GM19468 (cell line): ENCODE measurements around the gene DET1.
A peak's percentile ranks its signal among the peaks of the same experiment; 100 is the strongest.
"Not testable (repeated sequence)": the region's sequence is repeated elsewhere in the genome, so short reads cannot be mapped to it uniquely, and the experiment has no call there.

Experiments used
- ATAC-seq: cut with Tn5 transposase; IDR thresholded peaks from one replicate; pipeline ENCODE4 v1.9.1; 2021; ENCODE audit warnings: mild to moderate bottlenecking, moderate library complexity, moderate number of reproducible peaks; ENCODE audit not compliant: unreplicated experiment; ENCODE audit errors: extremely low read depth

Gene DET1

GRCh38 chr15:88470625-88471372, 75.7 kb downstream of the DET1 start:
- ATAC-seq: no peak

- no peak for ATAC-seq
Observed at GRCh38 chr15:88469321-88469720, 77.2 kb downstream of the DET1 start.

GRCh38 chr15:88468721-88469120, 77.8 kb downstream of the DET1 start:
- not testable (repeated sequence) for ATAC-seq

GRCh38 chr15:88467935-88468528, 78.4 kb downstream of the DET1 start:
- no peak for ATAC-seq

GRCh38 chr15:88467073-88467934, 79.2 kb downstream of the DET1 start, which contains the start of the genes MRPL46 and MRPS11:
TSS of gene MRPL46 (minus strand) at chr15:88467388. CDS start at chr15:88467377, 11 bp downstream.
TSS of gene MRPS11 (plus strand) at chr15:88467708. CDS start at chr15:88467718, 10 bp downstream.
- peak; percentile 71 for ATAC-seq

GRCh38 chr15:88465633-88466224, 80.8 kb downstream of the DET1 start:
- ATAC-seq: no peak

- ATAC-seq: no peak
Observed at GRCh38 chr15:88463870-88464532, 82.5 kb downstream of the DET1 start.
